K562 (cell line): Measurements from ENCODE around the gene TNNI2. TPM values are rescaled to one million over a fixed set of nuclear protein-coding genes. Genes with fewer than 3 reads are reported as not detected.

Source experiments
- ATAC-seq: fragments of 200-7000 bp; cut with Tn5 transposase; 3 replicates; pipeline ENCODE4 v1.9.1; 2020; ENCODE audit warnings: moderate library complexity
- BruUV-seq: library from RNA; stranded (reverse); fragments of 400-500 nt; replicated peaks from 2 replicates; lab custom pipeline; 2021; lab: Mats Ljungman, UMichigan
- CTCF ChIA-PET: fragments of 300-600 bp; formaldehyde crosslinking; extraction: SDS; loops from one replicate; lab custom pipeline; 2021; ENCODE audit warnings: low intra/inter-chr PET ratio; lab: Yijun Ruan, JAX
- POLR2A ChIA-PET: fragments of 300-600, 350-650 bp; sonication (Branson Sonifier 250); formaldehyde crosslinking; extraction: SDS; loops from one replicate; lab custom pipeline; 2021; ENCODE audit warnings: antibody characterized with exemption, inconsistent platforms; lab: Yijun Ruan, JAX
- DNase-seq, 4 experiments: peaks; one replicate each; pipeline versions ENCODE4 v3.0.0 to v3.0.0-alpha.2; 2011 to 2018; ENCODE audit warnings: low spot score in 3 of 4, mixed read lengths in 3 of 4; ENCODE audit errors: extremely low read depth in 1 of 4
- FAIRE-seq: peaks from 2 replicates; lab custom pipeline; 2011; peaks lifted over from hg19 to GRCh38; lab: Jason Lieb, UNC
- H2AFZ ChIP-seq: 2 replicates; pipeline ENCODE4 v1.6.0; 2011; ENCODE audit warnings: low read depth, low read length, control low read depth, inconsistent platforms
- H3K27ac ChIP-seq: fragments of 200-600 bp; 3 replicates; pipeline ENCODE4 v1.8.0; 2011; ENCODE audit warnings: low read depth, mild to moderate bottlenecking, control low read depth, inconsistent platforms, low read length, moderate library complexity, mixed read lengths; ENCODE audit errors: extremely low read depth
- H3K27me3 ChIP-seq, 2 experiments: fragments of 300-600 bp in 1 of 2; 2 replicates in 1 of 2; 3 replicates in 1 of 2; pipeline versions ENCODE4 v1.6.0 to v1.8.0; 2011; ENCODE audit warnings: inconsistent platforms in 2 of 2, low read length in 2 of 2, mild to moderate bottlenecking in 1 of 2, mixed read lengths in 1 of 2, moderate library complexity in 1 of 2; ENCODE audit not compliant: control insufficient read depth in 2 of 2, insufficient read depth in 2 of 2
- H3K36me3 ChIP-seq: fragments of 300-600 bp; 3 replicates; pipeline ENCODE4 v1.8.0; 2011; ENCODE audit warnings: mild to moderate bottlenecking, low read length, inconsistent platforms; ENCODE audit not compliant: control insufficient read depth, insufficient read depth
- H3K4me1 ChIP-seq, 2 experiments: fragments of 200-600 bp in 1 of 2; replicated peaks in 1 of 2; 2 replicates in 1 of 2; 3 replicates in 1 of 2; pipeline versions ENCODE4 v1.5.1 to v1.8.0; 2011; ENCODE audit warnings: inconsistent platforms in 2 of 2, low read length in 2 of 2, mild to moderate bottlenecking in 1 of 2, mixed read lengths in 1 of 2, moderate library complexity in 1 of 2; ENCODE audit not compliant: control insufficient read depth in 2 of 2, insufficient read depth in 2 of 2
- H3K4me2 ChIP-seq: 2 replicates; pipeline ENCODE4 v1.6.1; 2011; ENCODE audit warnings: low read length, control low read depth, inconsistent platforms, mixed read lengths; ENCODE audit not compliant: insufficient read depth
- H3K4me3 ChIP-seq: fragments of 200-600 bp; sonication (generic), shearing (Covaris generic); 2 replicates; pipeline ENCODE4 v1.5.1; 2016; ENCODE audit warnings: control low read depth, inconsistent platforms
- H3K79me2 ChIP-seq: fragments of 200-600 bp; 3 replicates; pipeline ENCODE4 v1.8.0; 2011; ENCODE audit warnings: low read length, inconsistent platforms; ENCODE audit not compliant: control insufficient read depth, insufficient read depth
- H3K9ac ChIP-seq, 2 experiments: 2 replicates each; pipeline versions ENCODE4 v1.6.0 to v1.6.1; 2011; ENCODE audit warnings: low read depth in 2 of 2, low read length in 2 of 2, control low read depth in 1 of 2, inconsistent platforms in 1 of 2, mild to moderate bottlenecking in 1 of 2, mixed read lengths in 1 of 2; ENCODE audit not compliant: insufficient read depth in 1 of 2
- H3K9me1 ChIP-seq: one replicate; pipeline ENCODE4 v1.6.0; 2011; ENCODE audit warnings: inconsistent platforms, mild to moderate bottlenecking, low read length, moderate library complexity; ENCODE audit not compliant: control insufficient read depth, insufficient read depth
- H3K9me3 ChIP-seq: replicated peaks from 2 replicates; pipeline ENCODE4 v1.5.1; 2011; ENCODE audit warnings: low read depth, low read length, inconsistent platforms; ENCODE audit not compliant: control insufficient read depth, insufficient read depth
- H4K20me1 ChIP-seq: replicated peaks from 2 replicates; pipeline ENCODE4 v1.6.1; 2011; ENCODE audit warnings: low read length, inconsistent platforms, mixed read lengths; ENCODE audit not compliant: control insufficient read depth, insufficient read depth
- ATF3 ChIP-seq, 2 experiments: fragments of 450-650 bp in 1 of 2; sonication (generic) in 1 of 2; formaldehyde crosslinking in 1 of 2; IDR thresholded peaks in 1 of 2; conservative IDR thresholded peaks in 1 of 2; 2 replicates each; pipeline versions ENCODE4 v1.6.1 to v1.8.1; 2016 to 2023; ENCODE audit warnings: mild to moderate bottlenecking in 2 of 2, moderate library complexity in 2 of 2, inconsistent platforms in 1 of 2, missing genetic modification reagents in 1 of 2
- CBFA2T2 ChIP-seq: fragments of 450-650 bp; conservative IDR thresholded peaks from 2 replicates; pipeline ENCODE4 v1.6.1; 2017; ENCODE audit warnings: mild to moderate bottlenecking
- CC2D1A ChIP-seq: fragments of 450-650 bp; IDR thresholded peaks from 2 replicates; pipeline ENCODE4 v1.6.1; 2017; ENCODE audit warnings: mild to moderate bottlenecking
- HEY1 ChIP-seq: fragments of 250-450 bp; sonication (Bioruptor Pico); IDR thresholded peaks from 2 replicates; pipeline ENCODE4 v1.5.0; 2020; ENCODE audit warnings: mild to moderate bottlenecking, moderate library complexity, borderline replicate concordance
- MIER1 ChIP-seq: fragments of 450-650 bp; IDR thresholded peaks from 2 replicates; pipeline ENCODE4 v1.6.1; 2016; ENCODE audit warnings: antibody characterized with exemption, mild to moderate bottlenecking, low read depth
- RBFOX2 ChIP-seq: fragments of 200-400 bp; formaldehyde crosslinking; IDR thresholded peaks from 2 replicates; pipeline ENCODE4 v1.6.1; 2017; ENCODE audit warnings: low read depth, mild to moderate bottlenecking, low read length, moderate library complexity
- RHOXF2B ChIP-seq: fragments of 250-450 bp; sonication (Bioruptor Pico); conservative IDR thresholded peaks from 2 replicates; pipeline ENCODE4 v1.5.1; 2021
- SRSF7 ChIP-seq: fragments of 200-400 bp; formaldehyde crosslinking; optimal IDR thresholded peaks from 2 replicates; pipeline ENCODE3; 2017; ENCODE audit warnings: mild to moderate bottlenecking, low read depth, low read length
- TAF9B ChIP-seq: fragments of 450-650 bp; IDR thresholded peaks from 2 replicates; pipeline ENCODE4 v1.6.1; 2018; ENCODE audit warnings: mild to moderate bottlenecking; ENCODE audit not compliant: partially characterized antibody
- TBL1XR1 ChIP-seq, 2 experiments: IDR thresholded peaks; 2 replicates each; pipeline ENCODE4 v1.6.1; 2012; ENCODE audit warnings: improper control_type of control experiment in 2 of 2, low read length in 2 of 2, mild to moderate bottlenecking in 1 of 2
- WGBS: fragments of 100-300 bp; shearing (Covaris generic); methylation state at CpG from one replicate; pipeline ENCODE4 v1.1.6; 2016; ENCODE audit warnings: low coverage, mixed read lengths; ENCODE audit not compliant: insufficient coverage; ENCODE audit errors: missing lambda C conversion rate; 5-methylcytosine and 5-hydroxymethylcytosine counted together
- in situ Hi-C: fragments of 300-500 bp; cut with MboI; formaldehyde crosslinking; loops from 4 replicates; pipeline ENCODE4 v1.15.0; 2018; ENCODE audit warnings: inconsistent platforms, mixed read lengths
- intact Hi-C: fragments of 100-400 bp; cut with micrococcal nuclease; formaldehyde crosslinking; loops from 2 replicates; pipeline ENCODE4 v1.14.2; 2022
- polyA plus RNA-seq, 8 experiments: library from polyadenylated mRNA; depleted of rRNA in 4 of 8; stranded (reverse) in 5 of 8; unstranded in 3 of 8; fragments of >200 nt; fragmentation: Nextera tagmentation in 2 of 8; fragmentation: Illumina TruSeq in 1 of 8; extraction: Ambion mirVana in 2 of 8; extraction: Trizol in 1 of 8; gene quantifications; 2 replicates each; pipeline versions ENCODE4 v1.2.1 to v1.2.3, GENCODE V29; 2011 to 2014; ENCODE audit warnings: inconsistent platforms in 1 of 8, missing spikeins in 1 of 8
- total RNA-seq, 7 experiments: library from RNA; depleted of rRNA in 6 of 7; stranded (reverse); fragments of >200 nt in 6 of 7; fragmentation: Illumina TruSeq in 2 of 7; extraction: Trizol in 2 of 7; gene quantifications; 2 replicates each; pipeline versions ENCODE4 v1.2.1 to v1.2.3, GENCODE V29; 2011 to 2021; ENCODE audit warnings: low replicate concordance in 1 of 7

TNNI2 gene
- total and polyA plus RNA-seq, 9 of the 15 experiments (the other 6 are each of a cell fraction or from before 2014, with no cell fraction given), result not detected

GRCh38 chr11:1867381-1867780 lies 28.6 kb downstream of the TNNI2 start:
- peaks cover 0 to 37% of the 10 kb centered on the region in 2 experiments; a peak in 2 of 5 replicates for H3K4me1 ChIP-seq
- H4K20me1 ChIP-seq, result 0 out of 2 replicates have a peak, but pooled peaks cover 5% of the 10 kb centered on the region
- no peak overlapping the region for H3K27ac ChIP-seq
- CTCF ChIA-PET, result no interaction called here
- no peak for FAIRE-seq
- H3K27me3 ChIP-seq, result peaks cover 23 to 80% of the 10 kb centered on the region in 2 experiments; a peak in 4 of 5 replicates
- intact Hi-C loops, result no loop called here
- H3K4me2 ChIP-seq, result no peak overlapping the region
- no peak overlapping the region for H3K4me3 ChIP-seq
- no peaks in the 10 kb centered on the region for H3K9me1 ChIP-seq
- no peaks in the 10 kb centered on the region for H3K36me3 ChIP-seq
- H2AFZ ChIP-seq, result no peak overlapping the region
- H3K9ac ChIP-seq, result no peak overlapping the region
- POLR2A ChIA-PET, result no interaction called here
- no peak for ATAC-seq
- no TSS peak for BruUV-seq
- WGBS, result 0% methylated on average over 7 of the region's 8 CpGs
- H3K79me2 ChIP-seq, result no peaks in the 10 kb centered on the region
- TF ChIP-seq RHOXF2B (CRISPR knock-in tag), result no peak
- H3K9me3 ChIP-seq, result no peaks in the 10 kb centered on the region
- no peak for DNase-seq
- in situ Hi-C loops, result no loop called here

- ATAC-seq (no peak), DNase-seq (no peak), FAIRE-seq (no peak)
- Histone ChIP-seq H3K27ac (no peak overlapping the region), H2AFZ (no peak overlapping the region), H4K20me1 (0 out of 2 replicates have a peak, but pooled peaks cover 5% of the 10 kb centered on the region), H3K4me1 (peaks cover 0 to 35% of the 10 kb centered on the region in 2 experiments; a peak in 2 of 5 replicates), H3K27me3 (peaks cover 23 to 76% of the 10 kb centered on the region in 2 experiments; a peak in 4 of 5 replicates), H3K9me1 (no peaks in the 10 kb centered on the region), H3K79me2 (no peaks in the 10 kb centered on the region), H3K9ac (no peak overlapping the region), H3K4me2 (no peak overlapping the region), H3K36me3 (no peaks in the 10 kb centered on the region), H3K4me3 (no peak overlapping the region), H3K9me3 (no peaks in the 10 kb centered on the region)
- ChIA-PET CTCF (no interaction called here), POLR2A (no interaction called here)
- in situ Hi-C loops (no loop called here), intact Hi-C loops (no loop called here)
- TF ChIP-seq ATF3 (IDR thresholded peaks at IDR 0.05) (no peak), ATF3 (CRISPR knock-in tag; conservative IDR thresholded peaks at IDR 0.05) (no peak), CBFA2T2 (no peak), MIER1 (no peak), SRSF7 (no peak), TBL1XR1 (IDR thresholded peaks at IDR 0.05; ENCODE audit: low read length in 2 of 2) (no peak), CC2D1A (no peak), RBFOX2 (no peak), TAF9B (no peak), HEY1 (CRISPR knock-in tag) (no peak)
- no TSS peak for BruUV-seq
- 2% methylated on average over 11 of the region's 14 CpGs for WGBS
These were observed 29.4 kb downstream of the TNNI2 start for GRCh38 chr11:1868056-1868635.
